HEK293 (cell line): ENCODE data around the gene SLC26A6.
A peak's percentile ranks its signal among the peaks of the same experiment; 100 is the strongest.

Experiments
- INSM2 ChIP-seq: fragments of 450-650 bp; formaldehyde crosslinking; IDR thresholded peaks from 2 replicates; pipeline ENCODE4 v1.5.1; 2016; ENCODE audit warnings: missing biosample characterization, missing genetic modification characterization
- KLF1 ChIP-seq: fragments of 450-650 bp; formaldehyde crosslinking; IDR thresholded peaks from 2 replicates; pipeline ENCODE4 v1.5.1; 2016; ENCODE audit warnings: missing biosample characterization, missing genetic modification characterization
- KLF8 ChIP-seq: fragments of 450-650 bp; formaldehyde crosslinking; IDR thresholded peaks from 2 replicates; pipeline ENCODE4 v1.5.1; 2016; ENCODE audit warnings: missing biosample characterization, missing genetic modification characterization
- OVOL3 ChIP-seq: fragments of 450-650 bp; formaldehyde crosslinking; IDR thresholded peaks from 2 replicates; pipeline ENCODE4 v1.5.1; 2016; ENCODE audit warnings: missing biosample characterization, missing genetic modification characterization
- PBX3 ChIP-seq: sonication (generic); formaldehyde crosslinking; IDR thresholded peaks from 2 replicates; pipeline ENCODE4 v1.8.1; 2022; ENCODE audit warnings: mild to moderate bottlenecking, moderate library complexity, missing genetic modification reagents
- PRDM1 ChIP-seq: fragments of 450-650 bp; formaldehyde crosslinking; IDR thresholded peaks from 2 replicates; pipeline ENCODE4; 2016; ENCODE audit warnings: missing biosample characterization, missing genetic modification characterization
- PRDM10 ChIP-seq: fragments of 450-650 bp; formaldehyde crosslinking; IDR thresholded peaks from 2 replicates; pipeline ENCODE4 v1.5.1; 2016; ENCODE audit warnings: missing biosample characterization, missing genetic modification characterization
- SALL2 ChIP-seq: fragments of 450-650 bp; formaldehyde crosslinking; IDR thresholded peaks from 2 replicates; pipeline ENCODE4 v1.5.0; 2017; ENCODE audit warnings: missing biosample characterization, mild to moderate bottlenecking, missing genetic modification characterization, borderline replicate concordance
- ZBTB11 ChIP-seq: fragments of 450-650 bp; formaldehyde crosslinking; conservative IDR thresholded peaks from 2 replicates; pipeline ENCODE4 v1.5.1; 2016; ENCODE audit warnings: low read depth, missing biosample characterization, missing genetic modification characterization
- ZBTB21 ChIP-seq: fragments of 450-650 bp; formaldehyde crosslinking; IDR thresholded peaks from 2 replicates; pipeline ENCODE4 v1.5.1; 2017; ENCODE audit warnings: missing biosample characterization, missing genetic modification characterization
- ZBTB44 ChIP-seq: fragments of 450-650 bp; IDR thresholded peaks from 2 replicates; pipeline ENCODE4 v1.5.1; 2018; ENCODE audit warnings: missing biosample characterization, mild to moderate bottlenecking, missing genetic modification characterization
- ZBTB8A ChIP-seq: fragments of 450-650 bp; formaldehyde crosslinking; IDR thresholded peaks from 2 replicates; pipeline ENCODE4 v1.5.1; 2016; ENCODE audit warnings: missing biosample characterization, missing genetic modification characterization
- ZNF223 ChIP-seq: fragments of 450-650 bp; formaldehyde crosslinking; IDR thresholded peaks from 2 replicates; pipeline ENCODE4 v1.5.1; 2016; ENCODE audit warnings: missing biosample characterization, missing genetic modification characterization
- ZNF239 ChIP-seq: fragments of 450-650 bp; formaldehyde crosslinking; IDR thresholded peaks from 2 replicates; pipeline ENCODE4 v1.5.1; 2016; ENCODE audit warnings: missing biosample characterization, missing genetic modification characterization
- ZNF266 ChIP-seq: fragments of 450-650 bp; formaldehyde crosslinking; IDR thresholded peaks from 2 replicates; pipeline ENCODE4 v1.5.1; 2016; ENCODE audit warnings: missing biosample characterization, missing genetic modification characterization, low read depth
- ZNF324 ChIP-seq: fragments of 450-650 bp; formaldehyde crosslinking; IDR thresholded peaks from 2 replicates; pipeline ENCODE4 v1.5.1; 2016; ENCODE audit warnings: missing biosample characterization, missing genetic modification characterization
- ZNF335 ChIP-seq: fragments of 450-650 bp; formaldehyde crosslinking; conservative IDR thresholded peaks from 2 replicates; pipeline ENCODE4 v1.5.1; 2016; ENCODE audit warnings: missing biosample characterization, missing genetic modification characterization
- ZNF394 ChIP-seq: fragments of 450-650 bp; formaldehyde crosslinking; IDR thresholded peaks from 2 replicates; pipeline ENCODE4 v1.5.1; 2016; ENCODE audit warnings: missing biosample characterization, missing genetic modification characterization, mild to moderate bottlenecking, moderate library complexity, borderline replicate concordance
- ZNF473 ChIP-seq: fragments of 450-650 bp; formaldehyde crosslinking; IDR thresholded peaks from 2 replicates; pipeline ENCODE4 v1.5.1; 2017; ENCODE audit warnings: missing biosample characterization, missing genetic modification characterization
- ZNF488 ChIP-seq: fragments of 450-650 bp; formaldehyde crosslinking; IDR thresholded peaks from 2 replicates; pipeline ENCODE4 v1.5.1; 2016; ENCODE audit warnings: missing biosample characterization, missing genetic modification characterization
- ZNF510 ChIP-seq: fragments of 450-650 bp; formaldehyde crosslinking; IDR thresholded peaks from 2 replicates; pipeline ENCODE4 v1.5.1; 2018; ENCODE audit warnings: mild to moderate bottlenecking, missing genetic modification characterization, missing biosample characterization; ENCODE audit not compliant: insufficient replicate concordance
- ZNF529 ChIP-seq: fragments of 450-650 bp; formaldehyde crosslinking; IDR thresholded peaks from 2 replicates; pipeline ENCODE4 v1.5.1; 2017; ENCODE audit warnings: missing genetic modification characterization, missing biosample characterization; ENCODE audit not compliant: insufficient replicate concordance
- ZNF585B ChIP-seq: fragments of 450-650 bp; formaldehyde crosslinking; IDR thresholded peaks from 2 replicates; pipeline ENCODE4 v1.5.1; 2016; ENCODE audit warnings: missing biosample characterization, missing genetic modification characterization
- ZNF624 ChIP-seq: fragments of 450-650 bp; formaldehyde crosslinking; IDR thresholded peaks from 2 replicates; pipeline ENCODE4 v1.5.1; 2017; ENCODE audit warnings: missing biosample characterization, missing genetic modification characterization
- ZNF654 ChIP-seq: fragments of 450-650 bp; formaldehyde crosslinking; IDR thresholded peaks from 2 replicates; pipeline ENCODE4 v1.5.1; 2016; ENCODE audit warnings: low read depth, missing biosample characterization, missing genetic modification characterization
- ZNF777 ChIP-seq: fragments of 450-650 bp; formaldehyde crosslinking; IDR thresholded peaks from 2 replicates; pipeline ENCODE4 v1.5.1; 2017; ENCODE audit warnings: missing biosample characterization, missing genetic modification characterization, borderline replicate concordance

The SLC26A6 gene

GRCh38 chr3:48609088-48610005 lies 25.9 kb downstream of the SLC26A6 start, which contains the start of gene UQCRC1 (continued):
- no peak for TF ChIP-seq ZBTB44 (tag by site-specific recombination)
- TF ChIP-seq ZNF239 = no peak
- TF ChIP-seq ZBTB21 (tag by site-specific recombination) = no peak
- TF ChIP-seq ZBTB8A (tag by site-specific recombination) = 0 out of 2 replicates have a peak, but pooled peaks have one; percentile 8
- no peak for TF ChIP-seq ZNF624 (tag by site-specific recombination)
- TF ChIP-seq ZNF585B (tag by site-specific recombination) = no peak
- TF ChIP-seq OVOL3 = no peak
- no peak for TF ChIP-seq ZNF394
- TF ChIP-seq ZNF777 = no peak
- peak; percentile 97 for TF ChIP-seq ZNF335 (tag by site-specific recombination)
- TF ChIP-seq ZNF223 = no peak
- no peak for TF ChIP-seq INSM2 (tag by site-specific recombination)
- TF ChIP-seq KLF8 (tag by site-specific recombination) = no peak; the same call in 1 of the 2 replicates
- TF ChIP-seq ZNF473 = no peak
- no peak for TF ChIP-seq ZNF654
- no peak for TF ChIP-seq PRDM1 (tag by site-specific recombination)
- no peak for TF ChIP-seq ZNF529 (tag by site-specific recombination)
- no peak for TF ChIP-seq ZBTB11 (tag by site-specific recombination)
- no peak for TF ChIP-seq PBX3 (CRISPR knock-in tag)
- TF ChIP-seq ZNF266 = no peak
- TF ChIP-seq ZNF488 (tag by site-specific recombination) = no peak
- TF ChIP-seq PRDM10 = peak; percentile 75
- TF ChIP-seq KLF1 (tag by site-specific recombination) = 0 out of 2 replicates have a peak, but pooled peaks have one; percentile 20
- no peak for TF ChIP-seq ZNF510 (tag by site-specific recombination)
- no peak for TF ChIP-seq SALL2
- no peak for TF ChIP-seq ZNF324 (tag by site-specific recombination)
